ENCODE results near the gene MAST3.

The MAST3 gene

GRCh38 chr19:18068395-18068794 is 29.2 kb upstream of the MAST3 start:
- DNase-seq (ENCODE audit: low spot score) = no peak
- TF ChIP-seq CTCF (IDR thresholded peaks at IDR 0.05; ENCODE audit: extremely low read depth, missing control alignments) = no peak

- no peak for DNase-seq (ENCODE audit: low spot score)
- no peak for TF ChIP-seq CTCF (IDR thresholded peaks at IDR 0.05; ENCODE audit: extremely low read depth, missing control alignments)
Observed at GRCh38 chr19:18069383-18069782, 28.2 kb upstream of the MAST3 start.

- DNase-seq (ENCODE audit: low spot score) = no peak
- TF ChIP-seq CTCF (IDR thresholded peaks at IDR 0.05; ENCODE audit: extremely low read depth, missing control alignments) = no peak
Observed at GRCh38 chr19:18070181-18070580, 27.4 kb upstream of the MAST3 start.

- no peak for DNase-seq (ENCODE audit: low spot score)
- no peak for TF ChIP-seq CTCF (IDR thresholded peaks at IDR 0.05; ENCODE audit: extremely low read depth, missing control alignments)
Observed at GRCh38 chr19:18072335-18072734, 25.2 kb upstream of the MAST3 start.

GRCh38 chr19:18073197-18073596 is 24.4 kb upstream of the MAST3 start:
- no peak for TF ChIP-seq CTCF (IDR thresholded peaks at IDR 0.05; ENCODE audit: extremely low read depth, missing control alignments)
- no peak for DNase-seq (ENCODE audit: low spot score)

GRCh38 chr19:18074192-18074591 is 23.4 kb upstream of the MAST3 start:
- TF ChIP-seq CTCF (IDR thresholded peaks at IDR 0.05; ENCODE audit: extremely low read depth, missing control alignments) = no peak
- DNase-seq (ENCODE audit: low spot score) = no peak

GRCh38 chr19:18083929-18084684 is 13.5 kb upstream of the MAST3 start:
- no peak for TF ChIP-seq CTCF (IDR thresholded peaks at IDR 0.05; ENCODE audit: extremely low read depth, missing control alignments)

More at GRCh38 chr19:18083929-18084684, 13.5 kb upstream of the MAST3 start:
- DNase-seq (ENCODE audit: low spot score) = no peak
